GM13977 (cell line): Measurements from ENCODE around the gene PRPF4.

Experiments used
- DNase-seq: peaks from one replicate; pipeline ENCODE4 v3.0.0; 2012; ENCODE audit warnings: low spot score
- in situ Hi-C: fragments of 300-500 bp; cut with MboI; formaldehyde crosslinking; loops from one replicate; pipeline ENCODE4 v1.12.0; 2022; ENCODE audit warnings: low sequenced_read_pairs, low pct_unique_long_range_greater_than_20kb, mixed read lengths, inconsistent platforms; ENCODE audit not compliant: unreplicated experiment
- TF ChIP-seq, protein P1 (sequence below): IDR thresholded peaks from 2 replicates; pipeline ENCODE4 v1.5.1; 2012; ENCODE audit warnings: mild to moderate bottlenecking, control low read depth; ENCODE audit not compliant: insufficient read depth; ENCODE audit errors: extremely low read depth, missing control alignments

PRPF4 gene

DNA sequence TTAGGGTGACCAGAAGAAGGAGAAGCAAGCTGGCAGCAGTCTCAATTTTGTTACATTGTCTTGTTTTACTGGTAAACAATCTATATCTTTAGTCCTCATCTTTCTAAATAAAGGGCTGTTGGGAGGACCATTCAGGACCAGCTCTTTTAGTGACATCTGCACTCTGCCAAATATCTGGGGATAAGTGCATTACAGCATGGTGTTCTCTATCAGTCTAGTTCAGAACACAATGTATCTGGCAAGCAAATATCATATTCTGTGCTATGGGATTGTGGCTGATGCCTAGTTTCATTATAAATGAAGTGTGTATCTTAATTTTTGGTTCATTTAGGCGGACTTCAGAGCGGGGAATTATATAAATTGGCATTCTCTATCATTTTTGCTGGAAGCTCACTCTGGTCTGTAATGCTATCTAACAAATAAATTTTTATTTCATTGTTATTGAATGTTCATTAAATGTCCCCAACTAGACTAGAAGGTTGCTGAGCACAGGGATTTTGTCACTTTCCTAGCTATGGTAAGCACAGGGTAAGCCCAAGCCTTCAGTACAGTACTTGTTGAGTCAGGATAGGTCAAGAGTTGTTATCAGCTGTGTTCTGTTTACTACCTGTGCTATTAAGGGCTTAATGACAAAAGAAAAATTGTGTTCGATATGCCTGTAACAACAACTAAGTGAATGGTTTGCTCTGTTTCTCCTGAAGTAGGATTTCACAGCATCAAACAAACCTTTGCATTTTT lies 52.8 kb downstream of the PRPF4 start:
- in situ Hi-C loops, result no loop called here
- no peak for DNase-seq
- TF ChIP-seq, protein P1, sequence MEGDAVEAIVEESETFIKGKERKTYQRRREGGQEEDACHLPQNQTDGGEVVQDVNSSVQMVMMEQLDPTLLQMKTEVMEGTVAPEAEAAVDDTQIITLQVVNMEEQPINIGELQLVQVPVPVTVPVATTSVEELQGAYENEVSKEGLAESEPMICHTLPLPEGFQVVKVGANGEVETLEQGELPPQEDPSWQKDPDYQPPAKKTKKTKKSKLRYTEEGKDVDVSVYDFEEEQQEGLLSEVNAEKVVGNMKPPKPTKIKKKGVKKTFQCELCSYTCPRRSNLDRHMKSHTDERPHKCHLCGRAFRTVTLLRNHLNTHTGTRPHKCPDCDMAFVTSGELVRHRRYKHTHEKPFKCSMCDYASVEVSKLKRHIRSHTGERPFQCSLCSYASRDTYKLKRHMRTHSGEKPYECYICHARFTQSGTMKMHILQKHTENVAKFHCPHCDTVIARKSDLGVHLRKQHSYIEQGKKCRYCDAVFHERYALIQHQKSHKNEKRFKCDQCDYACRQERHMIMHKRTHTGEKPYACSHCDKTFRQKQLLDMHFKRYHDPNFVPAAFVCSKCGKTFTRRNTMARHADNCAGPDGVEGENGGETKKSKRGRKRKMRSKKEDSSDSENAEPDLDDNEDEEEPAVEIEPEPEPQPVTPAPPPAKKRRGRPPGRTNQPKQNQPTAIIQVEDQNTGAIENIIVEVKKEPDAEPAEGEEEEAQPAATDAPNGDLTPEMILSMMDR, result no peak

DNA sequence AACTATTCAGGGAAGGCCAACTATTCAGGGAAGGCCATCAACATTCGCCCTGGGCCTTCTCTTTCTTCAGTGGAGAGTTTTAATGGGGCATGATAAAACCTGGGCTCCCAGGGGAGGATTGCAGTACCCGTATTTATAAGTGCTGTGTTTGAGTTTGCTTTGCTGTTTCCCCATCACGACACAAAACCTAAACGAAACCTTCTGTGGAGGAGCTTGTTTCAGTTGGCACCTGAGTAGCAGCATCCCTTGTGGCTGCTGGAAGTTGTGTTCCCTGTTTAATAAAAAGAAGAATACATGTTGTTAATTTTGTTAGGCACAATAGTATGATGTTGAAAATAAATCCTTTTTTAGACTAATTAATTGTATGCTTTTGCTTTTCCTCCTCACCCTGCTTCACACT lies 56.3 kb downstream of the PRPF4 start:
- in situ Hi-C loops, result no loop called here
- TF ChIP-seq, protein P1, result no peak
- no peak for DNase-seq

- in situ Hi-C loops, result no loop called here
- no peak for DNase-seq
- TF ChIP-seq, protein P1, result no peak
These were observed 62.3 kb downstream of the PRPF4 start for GRCh38 chr9:113337714-113338113.

DNA sequence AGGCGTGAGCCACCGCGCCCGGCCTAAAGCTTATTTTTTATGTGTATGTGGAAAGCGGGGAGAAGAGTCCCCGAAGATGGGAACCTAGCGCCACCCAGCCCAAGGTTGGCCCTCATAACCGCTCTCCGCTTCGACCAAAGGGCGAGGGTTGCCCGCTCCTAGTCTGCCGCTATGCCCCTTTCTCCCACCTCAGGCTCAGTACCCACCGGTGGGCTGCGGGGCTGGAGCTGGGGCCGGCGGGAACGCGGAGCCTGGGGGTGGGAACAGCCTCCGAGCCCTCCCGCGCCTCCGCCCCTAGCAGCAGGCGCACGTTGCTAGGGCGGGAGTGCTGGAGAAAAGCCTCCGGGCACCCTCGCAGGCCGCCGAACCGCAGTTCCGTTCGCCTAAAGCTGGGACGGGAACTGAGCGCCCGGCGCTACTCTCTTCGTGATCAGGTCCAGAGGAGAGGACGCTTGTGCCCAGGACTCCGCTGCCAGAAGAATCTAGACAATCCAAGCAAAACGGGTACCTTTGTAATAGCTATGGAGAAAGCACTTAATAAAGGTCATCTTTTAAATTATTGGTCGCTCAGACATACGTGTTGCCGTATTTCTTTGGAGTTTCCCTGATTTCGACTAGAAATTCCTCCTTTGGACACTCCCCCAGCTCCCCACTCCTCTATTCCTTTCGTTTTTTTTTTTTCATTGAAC lies 64.7 kb downstream of the PRPF4 start, which contains the start of gene WDR31:
Gene WDR31, minus strand, starts transcription at position 265 of the 689 bp plus-strand sequence. CDS start 8,253 bp downstream, outside the sequence.
- peak; percentile 92 for DNase-seq
- in situ Hi-C loops, result no loop called here
- TF ChIP-seq, protein P1, result no peak

DNA sequence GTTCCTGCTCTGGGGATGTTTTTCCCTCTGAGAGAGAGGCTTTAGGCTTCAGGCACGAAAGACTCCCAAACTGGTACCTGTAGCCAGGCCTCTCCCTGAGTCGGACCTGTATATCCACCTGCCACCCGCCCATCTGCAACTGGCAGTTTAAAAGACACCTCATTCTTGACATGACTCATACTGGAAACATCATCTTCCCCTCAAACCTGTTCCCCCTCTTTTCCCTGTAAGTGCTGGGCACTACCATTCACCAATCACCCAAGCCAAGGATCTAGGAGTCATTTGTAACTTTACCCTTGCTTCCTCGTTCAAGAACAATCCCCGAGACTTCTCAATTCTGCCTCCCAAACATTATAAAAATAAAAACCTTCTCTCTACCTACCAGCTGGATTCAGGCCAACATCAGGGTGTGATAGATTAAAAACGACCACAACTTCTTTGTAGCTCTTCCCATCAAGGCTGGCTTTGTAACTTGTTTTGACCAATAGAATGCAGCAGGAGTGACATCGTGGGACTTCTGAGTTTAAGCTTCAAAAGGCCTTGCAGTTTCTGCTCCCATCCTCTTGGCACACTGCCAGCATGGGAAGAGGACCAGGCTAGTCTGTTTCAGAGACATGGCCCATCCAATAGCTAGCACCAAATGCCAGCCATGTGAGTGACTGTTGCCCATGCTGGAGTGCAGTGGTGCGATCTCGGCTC lies 66.4 kb downstream of the PRPF4 start:
- DNase-seq, result no peak
- TF ChIP-seq, protein P1, result no peak
- in situ Hi-C loops, result no loop called here
